HG03565 (cell line): ENCODE results near the gene CABP5.

Source experiments
- ATAC-seq: cut with Tn5 transposase; IDR thresholded peaks from one replicate; pipeline ENCODE4 v1.9.1; 2021; ENCODE audit warnings: mild to moderate bottlenecking, moderate library complexity; ENCODE audit not compliant: unreplicated experiment

The CABP5 gene

GRCh38 chr19:48033604-48034003 lies 10.3 kb downstream of the CABP5 start:
- ATAC-seq, result no peak

GRCh38 chr19:48030073-48030472 lies 13.8 kb downstream of the CABP5 start:
- no peak for ATAC-seq

GRCh38 chr19:48029431-48029830 lies 14.4 kb downstream of the CABP5 start:
- no peak for ATAC-seq

GRCh38 chr19:48025480-48025879 lies 18.4 kb downstream of the CABP5 start:
- ATAC-seq, result no peak

- ATAC-seq, result no peak
Observed at GRCh38 chr19:48023518-48023917, 20.4 kb downstream of the CABP5 start.

- no peak for ATAC-seq
Observed at GRCh38 chr19:48023011-48023410, 20.9 kb downstream of the CABP5 start.

GRCh38 chr19:48020686-48021085 lies 23.2 kb downstream of the CABP5 start:
- no peak for ATAC-seq

- ATAC-seq, result no peak
Observed at GRCh38 chr19:48010932-48011758, 32.7 kb downstream of the CABP5 start.

GRCh38 chr19:48006762-48007161 lies 37.1 kb downstream of the CABP5 start:
- no peak for ATAC-seq

- ATAC-seq, result no peak
Observed at GRCh38 chr19:48004236-48004635, 39.6 kb downstream of the CABP5 start.

GRCh38 chr19:48000846-48001245 lies 43.0 kb downstream of the CABP5 start:
- no peak for ATAC-seq

- no peak for ATAC-seq
Observed at GRCh38 chr19:47998800-47999199, 45.1 kb downstream of the CABP5 start.

- ATAC-seq, result no peak
Observed at GRCh38 chr19:47996230-47996727, 47.6 kb downstream of the CABP5 start.

GRCh38 chr19:47994209-47994802 lies 49.6 kb downstream of the CABP5 start, which contains the start of gene ELSPBP1:
Gene ELSPBP1, plus strand, starts transcription at chr19:47994632. Its CDS starts 14,036 bp downstream, at chr19:48008668.
- no peak for ATAC-seq

GRCh38 chr19:47992070-47992469 lies 51.8 kb downstream of the CABP5 start, which contains the start of gene BSPH1:
Gene BSPH1, minus strand, starts transcription at chr19:47992170. Its CDS starts 89 bp downstream, at chr19:47992081.
- no peak for ATAC-seq

- ATAC-seq, result no peak
Observed at GRCh38 chr19:47991191-47991808, 52.6 kb downstream of the CABP5 start.
